ENCODE measurements around the gene SPATA20. TPM values are rescaled to one million over a fixed set of nuclear protein-coding genes. Genes with fewer than 3 reads are reported as not detected.

Gene SPATA20
- total RNA-seq, 2 experiments from 2014 or later, result 7.9 to 8.3 TPM

DNA sequence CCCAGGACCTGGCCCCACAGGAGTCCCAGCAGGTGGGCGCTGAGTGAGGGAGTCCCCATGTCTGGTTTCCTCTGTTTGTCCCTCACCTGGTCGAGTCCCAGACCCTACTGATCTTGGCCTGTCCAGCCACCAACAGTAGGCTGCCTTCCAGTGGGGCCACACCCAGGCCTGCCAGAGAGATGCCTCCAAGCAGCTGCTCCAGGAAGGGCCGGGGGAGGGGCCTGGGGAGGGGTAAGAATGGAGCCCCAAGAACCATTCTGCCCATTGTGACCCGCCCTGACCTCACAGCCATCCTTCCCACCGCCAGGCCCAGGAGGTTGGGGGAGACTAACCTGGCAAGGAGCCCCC, 736 bp downstream of the SPATA20 start:
- Histone ChIP-seq H3K4me3 (ENCODE audit: low read depth, low read length, poor library complexity, severe bottlenecking) (no peak overlapping the region), H3K79me2 (ENCODE audit: insufficient read depth, low read depth, low read length) (no peaks in the 10 kb centered on the region), H3K9me2 (ENCODE audit: insufficient read depth, low read length) (no peaks in the 10 kb centered on the region), H3K27ac (ENCODE audit: low read depth, low read length, poor library complexity, severe bottlenecking) (no peak overlapping the region), H2AFZ (ENCODE audit: low read length) (no peak overlapping the region), H3K36me3 (ENCODE audit: insufficient read depth, low read length) (no peaks in the 10 kb centered on the region), H3K4me2 (ENCODE audit: low read length) (no peak overlapping the region), H3K4me1 (ENCODE audit: insufficient read depth, low read length, poor library complexity, severe bottlenecking) (peaks cover 9% of the 10 kb centered on the region), H4K20me1 (ENCODE audit: insufficient read depth, low read length) (no peaks in the 10 kb centered on the region), H3K9me3 (ENCODE audit: low read length) (no peaks in the 10 kb centered on the region)
- ChIA-PET POLR2A (no interaction called here), CTCF (ENCODE audit: unreplicated experiment) (interaction anchor here (0.6 kb wide), 1 partner anchor 281 kb away, joined by 6 read pairs; no protein-coding TSS in a partner anchor)
- no TSS peak for BruUV-seq (replicated peaks)
- TF ChIP-seq EZH2phosphoT487 (IDR thresholded peaks at IDR 0.05; ENCODE audit: borderline replicate concordance, low read depth, low read length) (no peak), CTCF (conservative IDR thresholded peaks at IDR 0.05; ENCODE audit: low read length) (no peak)
- DNase-seq (ENCODE audit: low spot score), result no peak
- intact Hi-C loops (cut with micrococcal nuclease; ENCODE audit: unreplicated experiment), result loop anchor here (1.0 to 10.0 kb wide), 4 partner anchors 79 to 295 kb away; partner anchors contain the start of gene ANKRD40CL

- H3K79me2 ChIP-seq (ENCODE audit: insufficient read depth, low read depth, low read length), result no peaks in the 10 kb centered on the region
- no peak overlapping the region for H3K4me3 ChIP-seq (ENCODE audit: low read depth, low read length, poor library complexity, severe bottlenecking)
- no peaks in the 10 kb centered on the region for H3K9me3 ChIP-seq (ENCODE audit: low read length)
- no peak overlapping the region for H2AFZ ChIP-seq (ENCODE audit: low read length)
- no peaks in the 10 kb centered on the region for H3K9me2 ChIP-seq (ENCODE audit: insufficient read depth, low read length)
- DNase-seq (ENCODE audit: low spot score), result no peak
- intact Hi-C loops (cut with micrococcal nuclease; ENCODE audit: unreplicated experiment), result loop anchor here (10.0 kb wide), 1 partner anchor 216 kb away; the partner anchor contains the start of gene ANKRD40CL
- H3K4me1 ChIP-seq (ENCODE audit: insufficient read depth, low read length, poor library complexity, severe bottlenecking), result peaks cover 7% of the 10 kb centered on the region
- ChIA-PET POLR2A (no interaction called here), CTCF (ENCODE audit: unreplicated experiment) (no interaction called here)
- no peaks in the 10 kb centered on the region for H3K36me3 ChIP-seq (ENCODE audit: insufficient read depth, low read length)
- H4K20me1 ChIP-seq (ENCODE audit: insufficient read depth, low read length), result no peaks in the 10 kb centered on the region
- TF ChIP-seq EZH2phosphoT487 (IDR thresholded peaks at IDR 0.05; ENCODE audit: borderline replicate concordance, low read depth, low read length) (no peak), CTCF (conservative IDR thresholded peaks at IDR 0.05; ENCODE audit: low read length) (no peak)
- no peak overlapping the region for H3K4me2 ChIP-seq (ENCODE audit: low read length)
- no TSS peak for BruUV-seq (replicated peaks)
- no peak overlapping the region for H3K27ac ChIP-seq (ENCODE audit: low read depth, low read length, poor library complexity, severe bottlenecking)
Measured at GRCh38 chr17:50548831-50549230, 1.9 kb downstream of the SPATA20 start.

GRCh38 chr17:50549256-50549941, 2.4 kb downstream of the SPATA20 start:
- CTCF ChIA-PET (ENCODE audit: unreplicated experiment), result no interaction called here
- POLR2A ChIA-PET, result no interaction called here
- Histone ChIP-seq H3K4me3 (ENCODE audit: low read depth, low read length, poor library complexity, severe bottlenecking) (no peak overlapping the region), H3K9me3 (ENCODE audit: low read length) (no peaks in the 10 kb centered on the region), H4K20me1 (ENCODE audit: insufficient read depth, low read length) (no peaks in the 10 kb centered on the region), H3K27ac (ENCODE audit: low read depth, low read length, poor library complexity, severe bottlenecking) (no peak overlapping the region), H3K9me2 (ENCODE audit: insufficient read depth, low read length) (no peaks in the 10 kb centered on the region), H3K4me2 (ENCODE audit: low read length) (no peak overlapping the region), H2AFZ (ENCODE audit: low read length) (no peak overlapping the region), H3K4me1 (ENCODE audit: insufficient read depth, low read length, poor library complexity, severe bottlenecking) (peaks cover 7% of the 10 kb centered on the region), H3K36me3 (ENCODE audit: insufficient read depth, low read length) (no peaks in the 10 kb centered on the region), H3K79me2 (ENCODE audit: insufficient read depth, low read depth, low read length) (no peaks in the 10 kb centered on the region)
- no peak for TF ChIP-seq CTCF (conservative IDR thresholded peaks at IDR 0.05; ENCODE audit: low read length)
- TF ChIP-seq EZH2phosphoT487 (IDR thresholded peaks at IDR 0.05; ENCODE audit: borderline replicate concordance, low read depth, low read length), result no peak
- no peak for DNase-seq (ENCODE audit: low spot score)
- intact Hi-C loops (cut with micrococcal nuclease; ENCODE audit: unreplicated experiment), result loop anchor here (10.0 kb wide), 1 partner anchor 215 kb away; the partner anchor contains the start of gene ANKRD40CL
- no TSS peak for BruUV-seq (replicated peaks)

Measured in OCI-LY7 (cell line).